Measurements from ENCODE around the gene C2orf69.

The C2orf69 gene, protein sequence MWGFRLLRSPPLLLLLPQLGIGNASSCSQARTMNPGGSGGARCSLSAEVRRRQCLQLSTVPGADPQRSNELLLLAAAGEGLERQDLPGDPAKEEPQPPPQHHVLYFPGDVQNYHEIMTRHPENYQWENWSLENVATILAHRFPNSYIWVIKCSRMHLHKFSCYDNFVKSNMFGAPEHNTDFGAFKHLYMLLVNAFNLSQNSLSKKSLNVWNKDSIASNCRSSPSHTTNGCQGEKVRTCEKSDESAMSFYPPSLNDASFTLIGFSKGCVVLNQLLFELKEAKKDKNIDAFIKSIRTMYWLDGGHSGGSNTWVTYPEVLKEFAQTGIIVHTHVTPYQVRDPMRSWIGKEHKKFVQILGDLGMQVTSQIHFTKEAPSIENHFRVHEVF

DNA sequence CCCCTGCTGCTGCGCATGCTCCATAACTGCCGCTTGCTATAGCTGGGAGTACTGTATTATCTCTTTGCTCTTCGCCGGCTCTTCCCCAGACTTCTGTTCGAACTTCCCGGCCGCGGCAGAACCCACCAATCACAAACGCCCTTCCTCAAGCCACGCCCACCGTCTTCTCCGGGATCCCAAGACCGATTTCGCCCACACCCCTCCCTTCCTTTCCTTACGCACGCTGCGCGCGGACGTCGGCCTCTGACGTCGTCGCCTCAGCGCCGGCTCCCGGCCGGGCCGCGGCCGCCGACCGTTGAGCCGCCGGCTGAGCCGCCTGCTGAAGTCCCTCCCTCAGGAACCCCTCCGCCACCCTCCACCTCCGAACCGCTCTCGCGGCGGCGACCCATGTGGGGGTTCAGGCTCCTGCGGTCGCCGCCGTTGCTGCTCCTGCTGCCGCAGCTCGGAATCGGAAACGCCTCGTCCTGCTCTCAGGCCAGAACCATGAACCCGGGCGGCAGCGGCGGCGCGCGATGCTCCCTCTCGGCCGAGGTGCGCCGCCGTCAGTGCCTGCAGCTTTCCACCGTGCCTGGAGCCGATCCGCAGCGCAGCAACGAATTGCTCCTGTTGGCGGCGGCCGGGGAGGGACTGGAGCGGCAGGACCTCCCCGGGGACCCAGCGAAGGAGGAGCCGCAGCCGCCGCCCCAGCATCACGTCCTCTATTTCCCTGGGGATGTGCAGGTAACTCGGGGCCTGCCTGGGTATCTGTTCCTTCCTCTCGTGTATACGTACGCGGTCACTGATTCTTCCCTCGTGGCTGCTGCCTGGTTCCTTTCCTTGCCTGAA, at the start of gene C2orf69:
C2orf69 (plus strand) TSS at position 242 of the 825 bp plus-strand sequence; CDS start at position 388, 146 bp downstream.
- DNase-seq = peak; percentile 55 to 98 (median 92)

DNA sequence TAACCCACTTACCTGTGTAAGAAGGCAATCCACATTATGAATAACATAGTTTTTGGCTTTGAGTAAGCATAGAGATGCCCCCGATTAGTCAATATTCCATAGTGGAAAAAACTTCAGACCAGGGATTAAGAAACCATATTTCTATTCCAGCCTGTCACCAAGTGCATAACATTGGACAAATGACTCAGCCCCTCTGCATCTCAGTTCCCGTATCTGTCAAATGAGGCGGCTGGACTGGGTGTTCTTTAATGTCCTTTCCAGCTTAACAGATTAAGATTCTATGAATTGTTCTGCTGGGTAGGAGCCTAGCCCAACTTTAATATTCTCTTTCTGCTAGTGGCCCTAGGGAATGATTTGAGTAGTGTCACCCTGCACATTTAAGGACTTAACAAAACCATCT, 48.3 kb upstream of the C2orf69 start:
- no peak for DNase-seq

DNA sequence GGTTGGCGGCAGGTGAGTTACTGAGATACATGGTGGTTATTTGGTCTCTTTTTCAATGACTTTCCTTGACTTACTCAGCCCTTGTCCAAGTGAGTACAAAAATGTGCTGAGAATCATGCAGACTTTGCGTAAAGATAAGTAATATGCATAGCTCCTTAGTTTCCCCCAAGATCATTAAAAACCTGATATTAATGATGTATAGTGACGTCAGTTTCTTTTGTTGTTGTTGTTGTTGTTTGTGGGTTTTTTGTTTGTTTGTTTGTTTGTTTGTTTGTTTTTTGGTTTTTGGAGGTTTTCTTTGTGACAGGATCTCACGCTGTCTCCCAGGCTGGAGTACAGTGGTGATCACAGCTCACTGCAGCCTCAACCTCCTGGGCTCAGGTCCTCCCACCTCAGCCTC, 45.2 kb upstream of the C2orf69 start:
- no peak for DNase-seq

DNA sequence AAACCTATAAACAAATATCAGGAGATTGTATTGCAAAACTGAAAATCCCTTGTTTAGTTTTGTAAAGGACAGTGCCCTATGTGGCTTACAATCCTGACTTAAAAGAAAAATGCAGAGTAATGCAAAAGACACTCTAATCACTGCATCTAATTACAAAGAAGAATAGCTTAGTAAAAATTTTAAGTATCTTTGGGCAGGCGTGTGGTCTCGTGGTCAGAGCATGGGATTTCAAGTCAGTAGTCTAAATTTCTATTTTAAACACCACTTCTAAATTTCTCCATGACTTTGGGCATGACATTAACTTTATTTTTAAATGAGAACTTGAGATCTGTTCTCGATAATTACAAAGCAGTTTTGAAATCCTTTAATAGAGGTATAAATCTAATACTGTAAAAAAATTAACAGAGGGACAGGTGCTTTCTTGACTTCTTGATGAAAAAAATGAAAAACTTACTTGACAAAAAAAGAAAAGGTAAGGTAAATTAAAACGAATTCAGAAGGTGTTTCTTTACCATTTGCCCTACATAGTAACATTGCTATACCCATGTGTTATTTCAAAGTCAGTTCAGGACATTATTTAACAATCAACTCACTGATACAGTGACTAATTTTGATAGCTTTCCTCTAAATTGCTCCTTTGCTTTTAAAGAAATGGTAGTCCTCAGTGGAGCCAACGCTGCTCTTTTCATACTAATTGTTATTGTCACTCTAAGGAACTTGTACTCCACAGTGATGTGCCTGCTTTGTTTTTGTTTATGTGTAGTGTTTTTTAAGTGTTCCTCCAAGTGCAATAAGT, 42.5 kb upstream of the C2orf69 start:
- no peak for DNase-seq

DNA sequence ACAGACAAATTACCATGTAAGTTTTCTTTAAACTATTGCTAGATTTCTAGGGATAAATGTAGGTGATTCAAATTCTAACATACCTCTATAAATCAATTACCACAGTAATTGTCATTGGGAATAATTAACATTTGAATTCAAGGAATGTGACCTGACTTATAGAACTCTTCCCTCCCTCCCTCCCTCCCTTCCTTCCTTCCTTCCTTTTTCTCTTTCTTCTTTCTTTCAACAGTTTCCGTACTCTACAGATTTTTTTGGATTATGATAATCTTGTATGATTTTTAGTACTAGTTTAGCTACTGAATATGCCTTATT, 41.9 kb upstream of the C2orf69 start:
- DNase-seq = no peak

DNA sequence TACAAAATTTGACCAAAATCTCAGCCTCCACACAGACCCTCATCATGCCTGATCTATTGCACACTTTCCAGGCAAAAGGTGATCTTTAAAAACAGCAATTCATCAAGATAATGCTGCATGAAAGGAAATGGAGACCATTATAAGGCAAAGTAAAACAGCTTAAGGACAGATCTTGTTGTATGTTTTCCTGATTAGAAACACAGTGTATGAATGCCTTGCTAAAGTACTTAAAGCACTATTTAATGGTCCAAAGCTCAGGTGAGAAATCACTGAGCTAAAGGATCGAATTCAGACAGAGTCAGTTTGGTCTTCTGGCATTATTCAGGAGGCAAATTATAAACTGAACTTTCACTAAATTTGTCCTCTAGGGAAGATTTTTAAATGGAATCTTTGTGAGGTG, 41.4 kb upstream of the C2orf69 start:
- DNase-seq = no peak

DNA sequence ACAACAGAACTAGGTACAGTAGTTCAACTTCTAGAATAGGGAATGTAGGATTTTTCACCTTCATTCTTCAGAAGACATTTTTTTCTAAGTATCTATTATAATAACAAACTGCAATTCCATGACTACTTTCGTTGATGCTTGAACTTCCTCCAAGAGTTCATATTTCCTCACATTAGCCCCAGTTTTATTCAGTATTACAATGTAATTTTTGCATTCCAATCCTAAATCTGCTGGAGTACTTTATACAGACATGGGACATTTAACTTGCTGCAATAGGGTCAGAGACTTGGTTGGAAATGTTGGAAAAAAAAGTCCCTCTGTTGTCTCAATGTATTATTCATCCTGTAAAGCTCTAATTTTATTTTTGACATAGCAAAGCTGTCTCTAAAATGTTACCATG, 40.5 kb upstream of the C2orf69 start:
- no peak for DNase-seq

DNA sequence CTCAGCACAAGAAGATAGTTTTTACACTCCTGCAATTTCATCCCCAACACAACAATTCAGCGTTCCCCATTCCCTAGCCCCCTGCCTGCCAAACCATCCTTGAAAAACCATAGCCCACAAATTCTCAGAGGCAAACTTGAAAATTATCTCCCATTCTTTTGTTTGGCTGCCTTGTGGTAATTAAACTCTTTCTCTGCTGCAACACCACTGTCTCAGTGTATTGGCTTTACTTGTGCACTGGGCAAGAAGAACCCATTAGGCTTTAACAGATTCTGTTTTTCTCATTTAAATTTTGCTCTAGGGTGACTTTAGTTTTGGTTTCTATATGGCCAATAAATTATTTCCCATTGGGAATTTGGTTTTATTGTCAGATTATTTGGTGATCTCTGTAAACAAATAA, 36.9 kb upstream of the C2orf69 start:
- no peak for DNase-seq

DNA sequence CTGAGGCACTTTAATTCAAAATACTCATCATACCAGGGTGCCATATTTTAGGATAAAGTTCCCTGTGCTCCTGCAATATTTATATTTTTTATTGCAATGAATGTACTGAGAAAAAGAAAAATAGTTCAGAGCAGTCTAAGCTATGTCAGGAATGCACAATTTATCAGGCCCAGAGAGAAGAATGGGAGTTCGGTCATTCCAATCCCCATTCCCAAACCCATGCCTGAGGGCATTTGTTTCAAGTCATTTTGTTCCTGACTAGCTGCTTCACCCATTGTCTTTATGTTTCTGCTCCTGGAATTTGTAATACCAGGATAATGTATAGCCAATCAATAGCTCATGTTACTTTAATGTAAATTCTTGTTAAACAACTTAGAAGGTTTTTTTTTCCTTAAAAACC, 35.7 kb upstream of the C2orf69 start:
- DNase-seq = no peak

DNA sequence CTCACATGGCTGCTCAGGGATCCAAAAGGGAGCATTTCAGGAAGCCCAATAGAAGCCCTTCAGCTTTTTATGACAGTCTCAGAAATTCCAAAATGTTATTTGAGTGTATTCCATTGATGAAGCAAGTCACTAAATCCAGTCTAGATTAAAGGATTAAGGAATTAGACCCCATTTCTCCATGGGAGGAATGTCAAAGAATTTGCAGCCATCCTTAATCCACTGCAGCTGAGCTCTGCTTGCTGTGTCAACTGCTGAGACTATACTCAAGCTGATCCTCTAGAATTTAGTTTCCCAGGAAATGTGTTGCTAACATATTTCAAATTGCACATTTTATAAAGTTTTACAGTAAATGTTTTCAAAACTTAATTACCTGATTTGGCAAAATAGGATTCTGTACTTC, 28.4 kb upstream of the C2orf69 start:
- no peak for DNase-seq

DNA sequence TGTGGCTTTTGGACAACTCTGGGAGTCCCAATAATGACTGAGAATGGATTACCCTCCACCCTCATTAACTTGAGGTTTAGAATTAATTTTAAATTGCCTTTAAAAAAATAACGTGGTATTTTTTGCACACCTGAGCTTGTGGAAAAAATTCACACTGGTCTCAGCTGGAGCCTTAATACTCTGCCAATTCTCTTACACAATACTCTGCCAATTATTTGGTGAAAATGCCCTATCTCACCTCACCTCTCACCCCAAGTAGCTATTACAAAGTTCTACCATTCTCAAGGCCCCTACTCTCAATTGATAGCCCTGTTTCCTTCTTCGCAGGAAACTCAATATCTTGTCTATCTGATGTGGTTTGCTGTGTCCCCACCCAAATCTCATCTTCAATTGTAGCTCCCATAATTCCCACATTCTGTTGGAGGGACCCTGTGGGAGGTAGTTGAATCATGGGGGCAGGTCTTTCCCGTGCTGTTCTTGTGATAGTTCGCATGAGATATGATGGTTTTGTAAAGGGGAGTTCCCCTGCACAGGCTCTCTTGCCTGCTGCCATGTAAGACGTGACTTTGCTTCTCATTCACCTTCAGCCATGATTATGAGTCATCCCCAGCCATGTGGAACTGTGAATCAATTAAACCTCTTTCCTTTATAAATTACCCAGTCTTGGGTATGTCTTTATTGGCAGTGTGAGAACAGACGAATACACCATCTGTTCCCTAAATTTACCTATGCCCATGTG, 27.4 kb upstream of the C2orf69 start:
- DNase-seq = no peak

DNA sequence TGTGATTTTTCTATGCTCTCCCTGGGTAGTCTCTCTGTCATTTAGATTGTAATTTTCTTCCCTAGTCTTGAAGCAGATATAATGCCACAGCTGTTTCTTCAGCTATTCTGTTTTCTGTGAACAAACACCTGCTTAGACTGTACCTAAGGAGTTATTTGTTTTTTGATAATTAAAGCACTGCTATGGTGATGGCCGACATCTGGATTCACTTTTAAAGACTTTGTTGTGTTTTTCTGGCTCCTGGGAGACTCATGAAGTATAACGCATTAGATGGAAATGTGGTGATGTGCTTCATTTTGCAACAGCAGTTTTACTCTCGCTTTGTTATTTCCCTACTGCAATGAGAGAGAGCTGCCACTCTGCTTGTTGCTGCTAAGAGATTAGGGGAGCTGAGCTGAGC, 15.7 kb upstream of the C2orf69 start:
- no peak for DNase-seq

DNA sequence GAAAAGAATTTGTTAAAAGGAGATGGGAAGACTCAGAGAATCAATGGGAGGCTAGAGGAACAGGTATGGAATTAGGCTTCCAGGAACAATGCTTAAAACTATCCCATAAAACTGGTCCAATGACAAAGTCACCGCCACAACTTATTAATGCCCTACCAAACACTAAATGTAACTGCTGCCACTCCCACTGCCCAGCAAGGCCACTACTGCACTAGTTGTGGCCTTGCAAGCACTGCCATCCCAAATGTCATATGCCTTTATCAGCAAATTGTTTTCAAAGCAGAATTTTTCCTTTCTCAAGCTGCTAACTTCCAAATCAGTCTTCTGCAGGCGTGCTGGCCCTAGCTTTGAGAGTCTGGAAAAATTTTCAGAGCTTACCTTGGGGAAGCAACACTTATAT, 14.5 kb upstream of the C2orf69 start:
- no peak for DNase-seq

DNA sequence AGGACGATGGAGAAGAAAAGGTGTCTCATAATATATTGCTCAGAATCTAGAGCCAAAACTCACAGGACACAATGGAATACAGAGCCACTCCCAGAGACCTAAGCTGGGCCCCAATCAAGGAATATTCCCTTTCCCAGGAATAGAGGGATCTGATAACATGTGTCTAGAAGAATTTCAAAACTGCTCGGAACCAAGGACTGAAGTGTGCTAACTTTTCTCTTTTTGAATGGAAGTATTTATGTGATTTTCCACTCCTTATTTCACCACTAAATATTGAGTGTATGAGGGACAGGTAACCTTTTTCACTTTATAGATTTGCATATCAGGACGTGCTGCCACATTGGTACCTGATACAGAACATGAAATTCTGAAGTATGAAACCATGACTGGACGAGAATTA, 9.2 kb upstream of the C2orf69 start:
- DNase-seq = no peak

DNA sequence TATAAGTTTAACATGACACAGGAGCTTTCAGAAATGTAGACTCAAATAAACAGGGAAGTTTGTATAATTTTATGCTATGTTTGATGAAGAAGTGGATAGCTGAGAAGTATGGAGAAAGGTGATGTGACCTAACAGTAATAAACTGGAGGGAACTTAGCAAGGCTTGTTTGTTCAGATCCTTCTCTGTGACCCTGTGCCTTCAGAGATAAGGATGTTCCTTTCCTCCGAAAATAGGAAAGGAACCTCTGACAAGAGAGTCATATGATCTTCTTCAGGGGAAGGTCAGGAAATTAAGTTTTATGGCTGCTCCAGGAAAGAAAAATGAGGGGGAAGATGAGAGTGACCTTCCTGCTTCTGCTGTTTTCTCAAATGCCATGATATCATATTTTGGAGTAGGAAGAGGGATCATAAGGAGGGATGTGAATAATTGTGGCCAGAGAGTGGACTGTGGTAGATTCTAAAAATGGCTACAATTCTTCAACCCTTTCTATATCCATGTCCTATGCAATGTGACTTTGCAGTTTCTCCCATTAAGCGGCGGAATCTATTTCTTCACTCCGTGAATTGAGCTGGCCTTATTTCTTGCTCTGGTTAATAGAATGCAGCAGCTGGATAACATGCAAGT, 8.5 kb upstream of the C2orf69 start:
- no peak for DNase-seq

DNA sequence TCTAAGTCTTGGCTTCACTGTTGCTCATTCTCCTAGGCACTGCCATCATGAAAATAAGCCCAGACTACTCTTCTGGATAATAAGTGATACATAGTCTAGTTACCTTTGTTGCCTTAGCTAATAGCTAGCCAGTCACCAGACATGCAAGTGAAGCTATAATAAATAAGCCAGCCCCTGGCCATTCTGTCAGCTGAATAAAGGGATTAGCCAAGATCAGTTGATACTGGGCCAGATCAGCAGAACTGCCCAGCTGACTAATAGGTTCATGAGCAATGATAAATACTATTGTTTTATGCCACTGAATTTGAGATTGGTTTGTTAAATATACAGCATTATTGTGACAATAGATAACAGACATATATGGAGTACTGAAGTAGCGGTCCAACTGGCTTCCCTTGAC, 8.0 kb upstream of the C2orf69 start:
- no peak for DNase-seq

DNA sequence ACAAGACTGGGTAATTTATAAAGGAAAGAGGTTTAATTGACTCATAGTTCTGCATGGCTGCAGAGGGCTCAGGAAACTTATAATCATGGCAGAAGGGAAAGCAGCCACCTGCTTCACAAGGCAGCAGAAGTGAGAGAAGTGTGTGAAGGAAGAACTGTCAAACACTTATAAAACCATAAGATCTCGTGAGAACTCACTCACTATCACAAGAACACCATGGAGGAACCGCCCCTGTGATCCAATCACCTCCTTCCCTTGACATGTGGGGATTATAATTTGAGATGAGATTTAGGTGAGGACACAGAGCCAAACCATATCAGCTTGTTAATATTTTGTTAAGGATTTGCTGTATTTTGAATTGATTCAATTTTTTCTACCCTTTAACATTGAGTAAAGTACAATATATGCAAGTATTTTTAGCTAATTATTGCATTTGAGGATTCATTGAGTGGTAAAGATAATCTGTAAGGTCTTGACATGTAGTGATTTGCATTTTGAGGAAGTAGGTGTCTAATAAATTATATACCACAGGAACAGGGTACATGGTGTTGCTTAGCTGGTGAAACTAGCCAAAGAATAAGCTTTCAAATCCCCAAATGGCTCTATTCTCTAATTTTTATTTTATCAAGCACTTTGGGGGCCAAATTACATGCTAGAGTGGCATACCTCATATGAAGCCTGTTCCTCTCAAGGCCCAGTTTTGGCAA, 3.9 kb upstream of the C2orf69 start:
- DNase-seq = no peak

DNA sequence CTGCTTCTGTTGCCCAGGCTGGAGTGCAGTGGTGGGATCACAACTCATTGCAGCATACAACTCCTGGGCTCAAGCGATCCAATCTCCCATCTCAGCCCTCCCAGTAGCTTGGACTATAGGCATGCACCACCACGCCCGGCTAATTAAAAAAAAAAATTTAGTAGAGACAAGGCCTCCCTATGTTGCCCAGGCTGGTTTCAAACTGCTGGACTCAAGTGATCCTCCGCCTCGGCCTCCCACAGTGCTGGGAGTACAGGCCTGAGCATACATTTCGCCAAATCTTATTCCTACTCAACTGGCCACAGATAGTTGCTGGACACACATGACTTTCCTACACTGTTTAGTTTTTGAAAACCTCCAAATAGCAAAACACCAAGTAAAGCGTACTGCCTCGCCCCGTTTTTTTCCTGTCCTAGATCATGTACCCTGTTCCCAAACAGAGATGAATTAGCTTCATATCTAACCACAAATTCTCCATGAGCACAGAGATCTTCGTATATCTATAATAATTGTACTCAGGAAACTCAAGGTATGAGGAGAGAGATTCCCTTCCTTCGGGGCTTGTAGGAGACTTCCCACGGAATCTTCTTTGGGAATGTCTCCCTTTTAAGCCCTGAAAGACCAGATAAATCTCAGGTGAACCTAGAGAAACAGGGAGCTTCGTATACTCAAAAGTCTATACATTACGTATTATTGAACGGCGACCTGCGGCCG, 598 bp upstream of the C2orf69 start:
- no peak for DNase-seq

DNA sequence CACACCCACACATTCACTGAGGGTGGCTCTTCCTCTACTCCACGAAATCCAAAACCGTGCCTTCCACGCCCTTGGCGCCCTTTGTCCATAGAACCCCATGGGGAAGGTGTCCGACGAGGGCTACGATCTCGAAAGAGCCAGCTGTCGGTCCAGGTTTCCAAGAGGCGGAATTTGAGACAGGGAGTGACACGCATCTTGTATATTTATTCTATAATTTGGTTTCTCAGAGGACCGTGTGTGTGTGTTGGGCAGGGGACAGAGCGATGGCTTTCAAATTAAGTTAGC, 726 bp downstream of the C2orf69 start:
- DNase-seq = no peak
